ENCODE measurements around the gene MYO1D.

GRCh38 chr17:32695864-32696263 lies 181.1 kb downstream of the MYO1D start:
- TF ChIP-seq CTCF (IDR thresholded peaks at IDR 0.05; ENCODE audit: low read depth, low read length): no peak
- no peak for TF ChIP-seq EZH2phosphoT487 (IDR thresholded peaks at IDR 0.05; ENCODE audit: low read depth)

Measured in OCI-LY3 (cell line).